Bronchial epithelial cell (primary cell): Measurements from ENCODE around the gene KCTD19. TPM values are rescaled to one million over a fixed set of nuclear protein-coding genes. Genes with fewer than 3 reads are reported as not detected.
"Not testable (repeated sequence)": the region's sequence is repeated elsewhere in the genome, so short reads cannot be mapped to it uniquely, and the experiment has no call there.

ENCODE experiments used
- DNase-seq: peaks from one replicate; pipeline ENCODE4 v3.0.0-alpha.2; 2010; ENCODE audit warnings: low read depth
- FAIRE-seq: peaks from 2 replicates; lab custom pipeline; 2011; peaks lifted over from hg19 to GRCh38; lab: Jason Lieb, UNC
- H3K27me3 ChIP-seq: 2 replicates; pipeline ENCODE4 v1.5.1; 2011; ENCODE audit warnings: low read length; ENCODE audit not compliant: control insufficient read depth, insufficient read depth
- H3K36me3 ChIP-seq: 2 replicates; pipeline ENCODE4 v1.5.1; 2011; ENCODE audit warnings: low read length; ENCODE audit not compliant: control insufficient read depth, insufficient read depth
- H3K4me3 ChIP-seq: 2 replicates; pipeline ENCODE4 v1.5.1; 2011; ENCODE audit warnings: mild to moderate bottlenecking, low read depth, low read length, control low read depth
- CTCF ChIP-seq: IDR thresholded peaks from 2 replicates; pipeline ENCODE4 v1.5.1; 2011; ENCODE audit warnings: mild to moderate bottlenecking, moderate library complexity, low read length, control low read depth, inconsistent platforms; ENCODE audit not compliant: insufficient read depth, severe bottlenecking
- total RNA-seq: library from RNA; depleted of rRNA; stranded (reverse); fragments of >200 nt; gene quantifications from 2 replicates; pipeline ENCODE4 v1.2.1, GENCODE V29; 2014

Gene KCTD19
- not detected in 2 replicates for total RNA-seq

- FAIRE-seq = no peak
- H3K27me3 ChIP-seq = peaks cover 6% of the 10 kb centered on the region
- no peaks in the 10 kb centered on the region for H3K36me3 ChIP-seq
- no peak within 1 kb of the TSS for H3K4me3 ChIP-seq
- peak; percentile 56 for TF ChIP-seq CTCF
- DNase-seq = no peak
Observed at GRCh38 chr16:67326472-67327309, at the start of gene KCTD19, which contains the start of gene LRRC36. KCTD19 (minus strand) TSS chr16:67326741; CDS start chr16:67326707, 34 bp downstream. LRRC36 (plus strand) TSS chr16:67326815; CDS start chr16:67326863, 48 bp downstream.

DNA sequence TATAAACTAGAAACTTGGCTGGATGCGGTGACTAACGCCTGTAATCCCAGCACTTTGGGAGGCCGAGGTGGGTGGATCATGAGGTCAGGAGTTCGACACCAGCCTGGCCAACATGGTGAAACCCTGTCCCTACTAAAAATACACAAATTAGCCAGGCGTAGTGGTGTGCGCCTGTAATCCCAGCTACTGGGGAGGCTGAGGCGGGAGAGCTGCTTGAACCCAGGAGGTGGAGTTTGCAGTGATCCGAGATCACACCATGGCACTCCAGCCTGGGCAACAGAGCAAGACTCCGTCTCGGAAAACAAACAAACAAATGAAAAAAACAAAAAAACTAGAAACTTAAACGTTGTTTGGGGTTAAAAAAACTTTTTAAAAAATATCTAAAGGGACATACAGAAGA is 49.5 kb upstream of the KCTD19 start:
- H3K27me3 ChIP-seq, H3K4me3 ChIP-seq, DNase-seq, FAIRE-seq, H3K36me3 ChIP-seq: not testable (repeated sequence)

- no peak for FAIRE-seq
- no peaks in the 10 kb centered on the region for H3K27me3 ChIP-seq
- peak; percentile 42 for DNase-seq
- H3K4me3 ChIP-seq = no peak overlapping the region
- H3K36me3 ChIP-seq = no peaks in the 10 kb centered on the region
- peak; percentile 38 for TF ChIP-seq CTCF
Observed at GRCh38 chr16:67372664-67373063, 46.1 kb upstream of the KCTD19 start.

DNA sequence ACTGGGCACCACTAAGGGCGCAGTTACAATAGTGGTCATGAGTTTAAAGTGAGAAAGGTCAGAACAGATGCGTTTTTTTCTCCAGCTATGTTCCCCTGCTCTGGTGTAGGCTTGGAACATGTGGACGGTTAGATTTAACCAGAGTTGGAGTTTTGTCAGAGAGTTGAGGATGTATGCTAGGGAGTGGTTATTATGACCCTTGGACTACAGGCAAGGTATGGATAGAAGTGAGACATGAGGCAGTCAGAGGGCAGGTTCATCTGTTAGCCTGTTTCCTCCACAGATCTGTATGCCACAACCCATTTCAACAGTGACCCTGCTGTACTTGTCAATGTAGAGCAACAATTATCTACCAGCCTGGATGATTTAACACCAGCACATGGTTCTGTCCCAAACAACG is 44.1 kb upstream of the KCTD19 start:
- no peak for DNase-seq
- Histone ChIP-seq H3K4me3 (no peak overlapping the region), H3K27me3 (no peaks in the 10 kb centered on the region), H3K36me3 (no peaks in the 10 kb centered on the region)
- FAIRE-seq = no peak
- no peak for TF ChIP-seq CTCF

DNA sequence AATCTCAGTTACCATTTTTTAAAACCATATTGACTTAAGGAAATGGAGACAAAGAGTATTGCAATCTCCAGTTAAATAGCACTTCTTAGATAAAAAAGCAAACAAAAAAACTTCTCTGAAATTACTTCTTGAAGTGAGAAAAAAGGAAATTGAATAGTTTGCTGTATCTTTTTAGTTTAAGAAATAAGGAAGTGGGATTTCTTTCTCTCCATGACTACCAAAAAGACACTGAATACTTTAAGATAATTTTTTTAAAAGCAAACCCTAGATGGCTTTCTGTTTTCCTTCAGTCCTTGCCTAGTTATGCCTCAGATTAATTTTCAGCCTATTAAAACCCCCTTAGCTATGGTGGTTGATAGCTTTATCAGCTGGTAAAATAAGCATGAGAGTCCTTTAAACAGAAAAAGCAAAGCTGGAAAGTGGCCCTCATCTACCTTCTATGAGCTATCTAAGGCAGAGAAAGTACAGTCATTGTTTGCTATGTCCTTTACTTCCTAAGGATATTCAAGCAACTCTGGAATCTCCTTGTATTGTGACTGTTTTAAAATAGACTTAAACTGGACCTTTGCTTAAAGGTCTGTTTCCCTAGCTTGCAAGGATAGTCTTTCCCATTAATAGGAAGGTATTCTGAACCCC is 38.2 kb upstream of the KCTD19 start:
- Histone ChIP-seq H3K36me3 (no peaks in the 10 kb centered on the region), H3K27me3 (peaks cover 5% of the 10 kb centered on the region), H3K4me3 (no peak overlapping the region)
- no peak for FAIRE-seq
- no peak for TF ChIP-seq CTCF
- peak; percentile 3 for DNase-seq

- H3K4me3 ChIP-seq = no peak overlapping the region
- FAIRE-seq (no peak), DNase-seq (no peak)
- H3K27me3 ChIP-seq = peaks cover 5% of the 10 kb centered on the region
- H3K36me3 ChIP-seq = no peaks in the 10 kb centered on the region
- no peak for TF ChIP-seq CTCF
Observed at GRCh38 chr16:67361038-67361437, 34.5 kb upstream of the KCTD19 start.

DNA sequence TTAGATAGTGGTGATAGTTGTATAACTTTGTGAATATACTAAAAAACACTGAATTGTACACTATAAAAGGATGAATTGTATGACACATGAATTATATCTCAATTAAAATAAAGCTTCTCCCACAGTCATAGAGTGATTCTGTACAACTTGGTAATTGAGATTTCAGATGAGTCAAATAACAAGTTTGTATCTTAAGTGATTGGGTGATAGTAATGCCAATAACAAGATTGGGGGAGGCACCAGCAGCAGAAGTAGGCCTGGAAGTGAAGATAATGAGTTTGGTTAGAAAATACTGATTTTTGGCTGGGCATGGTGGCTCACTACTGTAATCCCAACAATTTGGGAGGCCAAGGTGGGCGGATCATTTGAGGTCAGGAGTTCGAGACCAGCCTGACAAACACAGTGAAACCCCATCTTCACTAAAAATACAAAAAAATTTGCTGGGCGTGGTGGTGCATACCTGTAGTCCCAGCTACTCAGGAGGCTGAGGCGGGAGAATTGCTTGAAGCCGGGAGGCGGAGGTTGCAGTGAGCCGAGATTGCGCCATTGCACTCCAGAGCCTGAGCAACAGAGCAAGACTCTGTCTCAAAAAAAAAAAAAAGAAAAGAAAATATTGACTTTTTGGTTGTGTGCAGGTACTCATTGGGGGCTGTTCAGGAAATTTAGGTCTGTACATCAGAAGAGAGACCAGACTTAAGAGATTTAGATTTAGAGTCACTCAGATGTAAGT is 33.2 kb upstream of the KCTD19 start:
- FAIRE-seq, DNase-seq, H3K36me3 ChIP-seq, H3K27me3 ChIP-seq, H3K4me3 ChIP-seq: not testable (repeated sequence)
